ENCODE results near the gene WNT9B.

Gene WNT9B

GRCh38 chr17:46879101-46879500 is 27.7 kb downstream of the WNT9B start:
- no peaks in the 10 kb centered on the region for H3F3A ChIP-seq (ENCODE audit: insufficient read depth)
- no peaks in the 10 kb centered on the region for H3K9me2 ChIP-seq (replicated peaks; ENCODE audit: insufficient read depth, low read length)
- no peak overlapping the region for H3K4me2 ChIP-seq (ENCODE audit: low read depth, low read length, poor library complexity, severe bottlenecking)
- H3K9me3 ChIP-seq (ENCODE audit: insufficient read depth, low read length): no peaks in the 10 kb centered on the region
- no peak overlapping the region for H2AFZ ChIP-seq (ENCODE audit: low read depth, low read length, severe bottlenecking)
- no peaks in the 10 kb centered on the region for H3K36me3 ChIP-seq (ENCODE audit: low read length)
- no peak overlapping the region for H3K4me3 ChIP-seq (ENCODE audit: insufficient read depth, low read length, poor library complexity, severe bottlenecking)
- H3K27ac ChIP-seq (ENCODE audit: low read depth, low read length): no peak overlapping the region
- no peaks in the 10 kb centered on the region for H3K27me3 ChIP-seq (ENCODE audit: low read length)
- no peak overlapping the region for H3K9ac ChIP-seq (ENCODE audit: low read length)
- H4K20me1 ChIP-seq (ENCODE audit: low read depth, low read length): no peaks in the 10 kb centered on the region
- no peak for TF ChIP-seq CTCF (IDR thresholded peaks at IDR 0.05; ENCODE audit: insufficient read depth, low read length, poor library complexity, severe bottlenecking)
- no peak for TF ChIP-seq EZH2phosphoT487 (conservative IDR thresholded peaks at IDR 0.05; ENCODE audit: low read length)
- no peaks in the 10 kb centered on the region for H3K79me2 ChIP-seq (ENCODE audit: insufficient read depth, low read length)

GRCh38 chr17:46881015-46881414 is 29.6 kb downstream of the WNT9B start:
- no peaks in the 10 kb centered on the region for H3K9me3 ChIP-seq (ENCODE audit: insufficient read depth, low read length)

DNA sequence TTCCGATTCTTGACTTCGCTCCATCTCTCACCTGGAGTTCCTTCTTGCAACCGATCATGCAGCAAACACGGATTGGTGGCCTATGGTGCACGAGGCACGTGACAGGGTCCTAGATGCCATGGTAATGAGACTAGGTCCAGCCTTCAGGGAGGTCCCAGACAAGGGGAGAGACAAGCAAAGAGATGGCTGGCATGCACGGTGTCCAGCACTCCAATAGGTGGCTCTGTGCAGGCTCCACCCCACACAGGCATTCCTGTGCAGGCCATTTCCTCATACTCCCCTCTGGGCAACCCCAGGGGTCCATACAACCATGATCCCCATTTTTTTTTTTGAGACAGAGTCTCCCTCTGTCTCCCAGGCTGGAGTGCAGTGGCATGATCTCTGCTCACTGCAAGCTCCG is 31.3 kb downstream of the WNT9B start:
- H3K27me3 ChIP-seq (ENCODE audit: low read length): no peaks in the 10 kb centered on the region
- H3F3A ChIP-seq (ENCODE audit: insufficient read depth): no peaks in the 10 kb centered on the region
- no peaks in the 10 kb centered on the region for H3K79me2 ChIP-seq (ENCODE audit: insufficient read depth, low read length)
- H3K4me3 ChIP-seq (ENCODE audit: insufficient read depth, low read length, poor library complexity, severe bottlenecking): no peak overlapping the region
- TF ChIP-seq EZH2phosphoT487 (conservative IDR thresholded peaks at IDR 0.05; ENCODE audit: low read length) (no peak), CTCF (IDR thresholded peaks at IDR 0.05; ENCODE audit: insufficient read depth, low read length, poor library complexity, severe bottlenecking) (no peak)
- no peak overlapping the region for H3K4me2 ChIP-seq (ENCODE audit: low read depth, low read length, poor library complexity, severe bottlenecking)
- H3K36me3 ChIP-seq (ENCODE audit: low read length): no peaks in the 10 kb centered on the region
- no peak overlapping the region for H3K9ac ChIP-seq (ENCODE audit: low read length)
- H3K27ac ChIP-seq (ENCODE audit: low read depth, low read length): no peak overlapping the region
- no peak overlapping the region for H2AFZ ChIP-seq (ENCODE audit: low read depth, low read length, severe bottlenecking)
- H3K9me2 ChIP-seq (replicated peaks; ENCODE audit: insufficient read depth, low read length): no peaks in the 10 kb centered on the region
- no peaks in the 10 kb centered on the region for H3K9me3 ChIP-seq (ENCODE audit: insufficient read depth, low read length)
- H4K20me1 ChIP-seq (ENCODE audit: low read depth, low read length): no peaks in the 10 kb centered on the region

More at GRCh38 chr17:46881015-46881414, 29.6 kb downstream of the WNT9B start:
- H3F3A ChIP-seq (ENCODE audit: insufficient read depth): no peaks in the 10 kb centered on the region
- H3K4me3 ChIP-seq (ENCODE audit: insufficient read depth, low read length, poor library complexity, severe bottlenecking): no peak overlapping the region
- no peak overlapping the region for H3K27ac ChIP-seq (ENCODE audit: low read depth, low read length)
- H3K9me2 ChIP-seq (replicated peaks; ENCODE audit: insufficient read depth, low read length): no peaks in the 10 kb centered on the region
- TF ChIP-seq CTCF (IDR thresholded peaks at IDR 0.05; ENCODE audit: insufficient read depth, low read length, poor library complexity, severe bottlenecking): no peak
- no peak for TF ChIP-seq EZH2phosphoT487 (conservative IDR thresholded peaks at IDR 0.05; ENCODE audit: low read length)
- no peaks in the 10 kb centered on the region for H3K27me3 ChIP-seq (ENCODE audit: low read length)
- H3K79me2 ChIP-seq (ENCODE audit: insufficient read depth, low read length): no peaks in the 10 kb centered on the region
- H2AFZ ChIP-seq (ENCODE audit: low read depth, low read length, severe bottlenecking): no peak overlapping the region
- H3K4me2 ChIP-seq (ENCODE audit: low read depth, low read length, poor library complexity, severe bottlenecking): no peak overlapping the region
- no peak overlapping the region for H3K9ac ChIP-seq (ENCODE audit: low read length)
- H4K20me1 ChIP-seq (ENCODE audit: low read depth, low read length): no peaks in the 10 kb centered on the region
- no peaks in the 10 kb centered on the region for H3K36me3 ChIP-seq (ENCODE audit: low read length)
